BJ (cell line): ENCODE data around the gene ARHGAP25. TPM values are rescaled to one million over a fixed set of nuclear protein-coding genes. Genes with fewer than 3 reads are reported as not detected.

ENCODE experiments used
- CTCF ChIA-PET: fragments of 350-600 bp; formaldehyde crosslinking; extraction: SDS; loops from one replicate; lab custom pipeline; 2021; ENCODE audit warnings: antibody characterized with exemption, inconsistent platforms; lab: Yijun Ruan, JAX
- POLR2A ChIA-PET: fragments of 300-600 bp; sonication (Branson Sonifier 250); formaldehyde crosslinking; extraction: SDS; loops from one replicate; lab custom pipeline; 2021; ENCODE audit warnings: antibody characterized with exemption; lab: Charles Lee
- DNase-seq: peaks from one replicate; pipeline ENCODE4 v3.0.0-alpha.2; 2011; ENCODE audit warnings: low read depth
- H3K27me3 ChIP-seq: 2 replicates; pipeline ENCODE4 v1.6.0; 2011; ENCODE audit warnings: low read length; ENCODE audit not compliant: control insufficient read depth, insufficient read depth
- H3K36me3 ChIP-seq: 2 replicates; pipeline ENCODE4 v1.5.1; 2011; ENCODE audit warnings: low read length; ENCODE audit not compliant: control insufficient read depth, insufficient read depth
- H3K4me3 ChIP-seq: 2 replicates; pipeline ENCODE4 v1.5.1; 2011; ENCODE audit warnings: low read depth, mild to moderate bottlenecking, control low read depth, low read length
- polyA plus RNA-seq: library from polyadenylated mRNA; depleted of rRNA; stranded (reverse); fragments of >200 nt; gene quantifications from 2 replicates; pipeline ENCODE4 v1.2.3, GENCODE V29; 2011
- TF ChIP-seq, protein P1 (sequence below): IDR thresholded peaks from 2 replicates; pipeline ENCODE4 v1.5.1; 2011; ENCODE audit warnings: low read depth, mild to moderate bottlenecking, control low read depth, inconsistent platforms, low read length, moderate library complexity; ENCODE audit not compliant: insufficient read depth

ARHGAP25 gene
- polyA plus RNA-seq, 1 experiment: not detected

DNA sequence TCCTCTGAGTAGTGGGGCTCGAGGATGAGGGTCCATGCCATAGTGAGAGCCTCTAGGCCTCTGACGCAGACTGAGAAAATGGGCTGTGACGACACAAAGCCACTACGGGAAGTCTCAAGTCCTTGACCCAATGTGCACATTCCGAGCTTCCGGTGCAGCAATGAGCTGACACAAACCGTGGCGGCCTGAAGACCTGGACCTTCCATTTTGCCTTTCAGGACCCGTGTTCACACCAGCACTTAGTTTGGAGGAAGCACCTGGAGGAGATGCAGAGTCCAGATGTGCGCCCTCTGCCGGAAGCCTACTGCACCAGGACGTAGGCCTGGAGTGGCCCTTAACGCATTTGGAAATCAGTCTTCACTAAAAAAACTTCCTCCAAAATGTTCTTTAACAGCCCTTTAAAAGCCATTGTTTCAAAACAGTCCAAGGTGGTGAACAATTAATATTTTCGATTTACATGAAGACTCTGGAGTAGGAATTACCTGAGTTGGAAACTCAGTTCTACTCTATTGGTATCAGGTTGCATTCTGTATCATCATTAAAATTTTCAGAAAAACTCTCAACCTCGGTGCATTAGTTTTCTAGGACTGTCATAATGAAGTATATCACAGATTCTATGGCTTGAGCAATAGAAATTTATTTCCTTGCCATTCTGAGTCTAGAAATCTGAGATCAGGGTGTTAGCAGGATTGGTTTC, 102.7 kb downstream of the ARHGAP25 start:
- ChIA-PET CTCF (interaction anchor here (1.3 to 2.2 kb wide), 5 partner anchors 14 to 128 kb away, joined by 3 to 9 read pairs (median 4); no protein-coding TSS in a partner anchor), POLR2A (no interaction called here)
- Histone ChIP-seq H3K36me3 (no peaks in the 10 kb centered on the region), H3K4me3 (no peak overlapping the region), H3K27me3 (no peaks in the 10 kb centered on the region)
- DNase-seq: no peak
- TF ChIP-seq, protein P1, sequence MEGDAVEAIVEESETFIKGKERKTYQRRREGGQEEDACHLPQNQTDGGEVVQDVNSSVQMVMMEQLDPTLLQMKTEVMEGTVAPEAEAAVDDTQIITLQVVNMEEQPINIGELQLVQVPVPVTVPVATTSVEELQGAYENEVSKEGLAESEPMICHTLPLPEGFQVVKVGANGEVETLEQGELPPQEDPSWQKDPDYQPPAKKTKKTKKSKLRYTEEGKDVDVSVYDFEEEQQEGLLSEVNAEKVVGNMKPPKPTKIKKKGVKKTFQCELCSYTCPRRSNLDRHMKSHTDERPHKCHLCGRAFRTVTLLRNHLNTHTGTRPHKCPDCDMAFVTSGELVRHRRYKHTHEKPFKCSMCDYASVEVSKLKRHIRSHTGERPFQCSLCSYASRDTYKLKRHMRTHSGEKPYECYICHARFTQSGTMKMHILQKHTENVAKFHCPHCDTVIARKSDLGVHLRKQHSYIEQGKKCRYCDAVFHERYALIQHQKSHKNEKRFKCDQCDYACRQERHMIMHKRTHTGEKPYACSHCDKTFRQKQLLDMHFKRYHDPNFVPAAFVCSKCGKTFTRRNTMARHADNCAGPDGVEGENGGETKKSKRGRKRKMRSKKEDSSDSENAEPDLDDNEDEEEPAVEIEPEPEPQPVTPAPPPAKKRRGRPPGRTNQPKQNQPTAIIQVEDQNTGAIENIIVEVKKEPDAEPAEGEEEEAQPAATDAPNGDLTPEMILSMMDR: peak; percentile 47

DNA sequence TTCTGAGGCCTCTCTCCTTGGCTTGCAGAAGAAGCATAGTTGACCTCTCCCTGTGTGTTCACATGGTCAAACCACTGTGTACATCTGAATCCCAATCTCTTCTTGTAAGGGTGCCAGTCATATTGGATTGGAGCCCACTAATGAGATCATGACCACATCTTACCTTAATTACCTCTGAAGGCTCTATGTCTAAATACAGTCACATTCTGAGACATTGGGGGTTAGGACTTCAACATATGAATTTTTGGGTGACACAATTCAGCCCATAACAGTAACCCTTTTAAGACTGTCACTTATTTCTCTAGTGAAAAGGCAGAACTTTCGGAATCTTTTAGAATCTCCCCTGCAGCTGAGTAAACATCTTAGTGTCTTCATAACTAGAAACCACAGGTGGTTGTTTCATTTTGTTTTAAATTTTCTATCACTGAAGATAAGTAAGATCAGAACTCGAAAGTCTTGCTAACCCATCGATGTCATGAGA, 103.3 kb downstream of the ARHGAP25 start:
- TF ChIP-seq, protein P1: no peak
- Histone ChIP-seq H3K27me3 (no peaks in the 10 kb centered on the region), H3K36me3 (no peaks in the 10 kb centered on the region), H3K4me3 (no peak overlapping the region)
- DNase-seq: no peak
- ChIA-PET CTCF (interaction anchor here (0.8 to 2.3 kb wide), 12 partner anchors 8 to 89 kb away, joined by 3 to 13 read pairs (median 4); no protein-coding TSS in a partner anchor), POLR2A (no interaction called here)

DNA sequence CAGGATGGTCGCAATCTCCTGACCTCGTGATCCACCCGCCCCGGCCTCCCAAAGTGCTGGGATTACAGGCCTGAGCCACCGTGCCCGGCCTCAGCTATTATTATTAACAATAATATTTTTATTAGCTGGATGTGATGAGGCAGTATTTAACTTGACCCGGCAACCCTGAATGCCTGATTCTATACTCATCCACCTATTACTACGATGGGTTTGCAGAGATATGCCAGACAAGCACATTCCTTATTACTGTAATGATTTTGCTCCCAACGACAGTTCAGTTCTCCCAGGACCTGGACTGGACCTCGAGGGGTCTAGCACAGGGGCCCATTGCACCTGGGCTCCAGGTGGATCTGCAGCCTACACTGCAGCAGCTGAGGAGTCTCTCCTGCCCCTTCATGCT, 104.0 kb downstream of the ARHGAP25 start:
- ChIA-PET CTCF (interaction anchor here (0.7 to 2.3 kb wide), 22 partner anchors 9 to 90 kb away, joined by 3 to 13 read pairs (median 4); no protein-coding TSS in a partner anchor), POLR2A (interaction anchor here (0.7 kb wide), 1 partner anchor 38 kb away, joined by 3 read pairs; no protein-coding TSS in a partner anchor)
- DNase-seq: no peak
- no peaks in the 10 kb centered on the region; the same call in 1 of the 2 replicates for H3K27me3 ChIP-seq
- no peaks in the 10 kb centered on the region for H3K36me3 ChIP-seq
- no peak overlapping the region for H3K4me3 ChIP-seq
- TF ChIP-seq, protein P1: no peak

DNA sequence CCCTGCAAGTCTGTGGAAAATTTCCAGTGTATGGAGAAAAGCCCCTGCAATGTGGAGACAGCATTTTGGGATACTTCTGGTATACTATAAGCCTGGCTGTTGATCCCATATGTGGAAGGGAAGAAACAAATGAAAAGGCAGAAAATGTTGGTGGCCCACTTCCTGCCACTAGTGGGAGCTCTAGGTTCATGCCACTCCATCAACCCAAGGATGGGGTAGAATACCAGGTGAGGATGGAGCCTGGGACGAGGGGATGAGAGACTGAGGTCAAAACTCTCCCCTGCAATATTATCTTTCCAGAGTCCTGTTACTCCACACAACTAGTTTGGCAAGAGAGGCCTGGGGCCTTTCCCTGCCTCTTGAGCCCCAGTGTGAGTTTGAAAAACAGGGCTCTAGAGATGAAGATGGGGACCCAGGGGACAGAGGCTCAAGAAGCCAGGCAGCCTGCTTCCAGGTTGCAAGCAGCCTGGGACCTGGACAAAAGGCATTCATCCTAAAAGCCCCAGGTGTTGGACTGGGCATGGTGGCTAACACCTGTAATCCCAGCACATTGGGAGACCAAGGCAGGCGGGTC, 104.7 kb downstream of the ARHGAP25 start:
- ChIA-PET CTCF (interaction anchor here (0.7 to 2.3 kb wide), 21 partner anchors 8 to 88 kb away, joined by 3 to 13 read pairs (median 4); no protein-coding TSS in a partner anchor), POLR2A (interaction anchor here (0.7 kb wide), 1 partner anchor 37 kb away, joined by 3 read pairs; no protein-coding TSS in a partner anchor)
- Histone ChIP-seq H3K27me3 (no peaks in the 10 kb centered on the region; the same call in 1 of the 2 replicates), H3K4me3 (no peak overlapping the region), H3K36me3 (no peaks in the 10 kb centered on the region)
- TF ChIP-seq, protein P1: peak; percentile 66
- DNase-seq: no peak

DNA sequence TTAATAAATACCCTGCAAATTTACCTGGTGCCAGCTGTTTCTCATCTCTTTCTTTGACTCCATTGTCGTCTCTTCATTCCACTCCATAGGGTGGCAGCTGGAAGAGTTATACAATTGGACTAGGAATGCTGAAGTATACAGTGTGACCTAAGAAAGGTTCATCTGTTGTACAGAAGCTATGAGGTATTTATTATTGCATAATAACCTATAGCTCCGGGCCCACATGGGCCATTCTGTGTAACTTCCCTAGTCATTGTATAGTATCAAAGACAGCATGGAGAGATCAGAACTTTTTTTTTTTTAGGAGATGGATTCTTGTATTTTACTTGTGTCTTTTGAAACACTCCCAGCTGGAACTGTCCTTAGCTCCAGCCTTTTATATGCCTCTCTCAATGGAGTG, 110.4 kb downstream of the ARHGAP25 start:
- Histone ChIP-seq H3K36me3 (no peaks in the 10 kb centered on the region), H3K27me3 (peaks cover 19% of the 10 kb centered on the region), H3K4me3 (no peak overlapping the region)
- no peak for DNase-seq
- TF ChIP-seq, protein P1: no peak
- ChIA-PET POLR2A (no interaction called here), CTCF (interaction anchor here (0.9 kb wide), 1 partner anchor 8 kb away, joined by 3 read pairs; no protein-coding TSS in a partner anchor)
